NAMALWA (cell line): ENCODE measurements around the gene KCTD4.
"Not testable (repeated sequence)": the region's sequence is repeated elsewhere in the genome, so short reads cannot be mapped to it uniquely, and the experiment has no call there.

Experiments
- DNase-seq: peaks from one replicate; pipeline ENCODE4 v3.0.0-alpha.2; 2015; ENCODE audit warnings: low spot score

KCTD4 gene

DNA sequence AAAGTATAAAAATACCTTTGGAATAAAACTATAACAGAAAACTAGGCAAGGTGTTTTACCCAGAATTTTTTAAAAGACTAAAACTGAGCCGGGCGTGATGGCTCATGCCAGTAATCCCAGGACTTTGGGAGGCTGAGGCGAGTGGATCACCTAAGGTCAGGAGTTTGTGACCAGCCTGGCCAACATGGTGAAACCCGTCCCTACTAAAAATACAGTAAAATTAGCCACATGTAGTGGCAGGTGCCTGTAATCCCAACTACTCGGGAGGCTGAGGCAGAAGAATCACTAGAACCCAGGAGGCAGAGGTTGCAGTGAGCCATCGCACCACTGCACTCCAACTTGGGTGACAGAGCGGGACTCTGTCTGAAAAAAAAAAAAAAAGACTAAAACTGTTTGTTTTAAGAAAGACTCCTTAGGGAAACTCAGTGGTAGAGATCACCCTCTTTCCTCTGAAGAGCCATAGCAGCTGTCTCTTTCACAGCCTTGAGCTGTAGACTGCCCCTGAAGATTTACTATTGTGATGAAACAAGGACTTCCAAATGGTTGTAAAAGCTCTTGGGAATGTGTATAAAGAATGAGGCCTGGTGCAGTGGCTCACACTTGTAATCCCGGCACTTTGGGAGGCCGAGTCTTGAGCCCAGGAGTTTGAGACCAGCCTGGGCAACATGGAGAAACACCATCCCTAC, 14.7 kb upstream of the KCTD4 start:
- no peak for DNase-seq

DNA sequence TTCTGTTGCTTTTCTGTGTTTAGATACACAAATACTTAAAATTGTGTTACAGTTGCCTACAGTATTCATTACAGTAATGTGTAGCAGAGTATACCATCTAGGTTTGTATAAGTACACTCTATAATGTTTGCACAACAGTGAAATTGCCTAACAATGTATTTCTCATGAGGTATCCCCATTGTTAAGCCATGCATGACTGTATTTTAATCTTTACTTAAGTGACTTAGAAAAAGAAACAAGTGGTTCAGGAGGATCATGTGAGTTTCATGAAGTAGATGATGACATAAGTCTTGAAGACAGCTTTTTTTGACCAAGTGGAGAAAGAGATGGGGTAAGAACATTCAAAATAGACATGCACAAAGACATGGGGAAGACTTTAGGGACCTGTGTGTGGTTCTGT, 8.4 kb upstream of the KCTD4 start:
- no peak for DNase-seq

DNA sequence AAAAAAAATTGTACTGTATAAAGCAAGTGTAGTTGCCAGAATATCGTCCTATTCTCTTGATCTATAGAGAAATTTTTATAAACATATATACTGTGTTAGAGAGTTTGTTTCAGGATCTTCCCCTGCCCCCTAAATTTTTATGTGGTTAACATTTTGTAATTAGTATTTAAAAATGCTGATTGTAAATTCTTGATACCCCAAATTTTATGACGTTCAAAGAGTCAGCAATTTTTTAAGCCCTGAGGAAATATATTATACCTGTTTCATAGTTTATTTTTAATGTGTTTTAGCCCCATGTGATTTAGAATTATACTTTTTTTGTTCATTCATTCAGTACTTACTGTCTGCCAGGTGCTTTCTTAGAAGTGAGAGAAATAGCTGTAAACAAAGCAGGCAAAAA, 7.3 kb upstream of the KCTD4 start:
- no peak for DNase-seq

DNA sequence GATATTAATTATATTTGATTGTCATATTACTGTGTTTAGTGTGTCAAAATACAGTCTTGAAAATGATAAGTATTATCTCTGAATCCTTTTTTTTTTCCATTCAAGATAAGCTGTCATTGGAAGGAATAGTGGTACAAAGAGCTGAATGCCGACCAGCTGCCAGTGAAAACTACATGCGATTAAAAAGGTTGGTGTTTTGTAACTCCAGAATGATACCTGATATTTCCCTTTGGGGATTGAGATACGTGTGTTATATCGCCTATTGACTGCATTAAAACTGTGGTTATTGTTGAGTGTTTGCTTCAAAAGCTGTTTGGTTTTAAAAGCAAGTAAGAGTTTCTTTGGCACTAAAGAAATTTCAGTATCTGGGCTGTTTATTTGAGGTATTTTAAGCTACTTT, 6.5 kb upstream of the KCTD4 start:
- DNase-seq = no peak

DNA sequence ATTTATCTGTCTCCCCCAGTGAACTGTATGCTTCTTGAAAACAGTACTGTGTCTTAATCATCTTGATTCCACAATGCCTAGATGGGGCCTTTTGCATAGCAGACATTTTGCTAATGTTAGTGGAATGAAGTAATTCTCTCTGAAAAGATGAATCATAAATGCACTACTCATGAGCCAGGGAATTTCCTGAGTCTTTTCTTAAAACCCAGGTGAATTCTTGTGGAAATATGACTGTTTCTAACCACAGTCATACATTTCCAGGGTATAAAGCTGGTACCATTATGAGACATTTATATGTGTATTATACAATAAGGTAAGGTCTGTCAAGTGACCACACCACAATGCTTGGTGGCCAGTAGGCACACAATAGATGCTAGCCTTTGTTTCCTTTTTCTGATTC, 5.5 kb upstream of the KCTD4 start:
- no peak for DNase-seq

DNA sequence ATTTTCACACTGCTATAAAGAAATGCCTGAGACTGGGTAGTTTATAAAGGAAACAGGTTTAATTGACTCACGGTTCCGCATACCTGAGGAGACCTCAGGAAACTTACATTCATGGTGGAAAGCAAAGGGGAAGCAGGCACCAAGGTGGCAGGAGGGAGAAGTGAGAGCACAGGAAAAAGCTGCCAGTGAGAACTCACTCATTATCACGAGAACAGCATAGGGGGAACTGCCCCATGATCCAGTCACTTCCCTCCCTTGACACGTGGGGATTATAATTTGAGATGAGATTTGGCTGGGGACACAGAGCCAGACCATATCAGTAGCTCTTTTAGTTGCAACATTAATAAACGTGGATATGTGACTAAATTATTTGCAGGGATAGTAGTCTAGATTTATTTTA, 4.3 kb upstream of the KCTD4 start:
- DNase-seq = no peak

DNA sequence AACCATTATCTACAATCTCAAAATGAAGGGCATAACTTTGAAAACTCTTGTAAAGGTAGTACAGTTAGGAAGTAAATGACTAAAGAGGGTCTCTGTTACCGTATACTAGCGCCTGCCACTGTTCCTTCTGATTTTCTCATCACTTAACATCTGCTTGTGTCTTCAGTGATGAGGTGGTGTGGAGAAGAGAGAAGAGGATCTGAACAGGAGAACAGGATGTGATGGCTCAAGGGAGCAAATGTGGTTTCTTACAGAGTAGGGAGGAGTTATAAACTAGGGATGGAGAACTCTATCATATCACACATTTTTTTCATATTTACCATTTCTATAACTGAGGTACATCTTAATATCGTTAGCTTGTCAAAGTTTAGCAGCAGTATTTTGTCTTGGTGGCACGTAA, 1.1 kb downstream of the KCTD4 start:
- no peak for DNase-seq

DNA sequence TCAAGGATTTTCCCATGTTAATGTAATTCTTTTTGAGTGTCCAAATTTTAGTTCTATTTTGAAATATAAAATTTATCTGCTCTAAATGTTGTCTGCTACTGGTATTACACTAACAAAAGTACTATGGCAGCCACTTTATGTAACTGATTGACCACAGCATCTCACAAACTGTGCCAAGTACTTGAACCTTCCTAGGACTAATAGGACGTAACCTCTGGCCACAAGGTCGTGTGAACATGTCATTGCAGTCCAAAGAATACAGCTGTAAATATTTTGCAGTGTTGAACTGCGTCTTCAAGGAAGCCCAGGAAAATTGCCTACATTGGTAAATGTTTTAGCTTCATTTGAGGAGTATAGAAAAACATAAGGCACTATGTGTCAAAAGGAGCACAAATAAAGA, 1.9 kb downstream of the KCTD4 start:
- DNase-seq = no peak

DNA sequence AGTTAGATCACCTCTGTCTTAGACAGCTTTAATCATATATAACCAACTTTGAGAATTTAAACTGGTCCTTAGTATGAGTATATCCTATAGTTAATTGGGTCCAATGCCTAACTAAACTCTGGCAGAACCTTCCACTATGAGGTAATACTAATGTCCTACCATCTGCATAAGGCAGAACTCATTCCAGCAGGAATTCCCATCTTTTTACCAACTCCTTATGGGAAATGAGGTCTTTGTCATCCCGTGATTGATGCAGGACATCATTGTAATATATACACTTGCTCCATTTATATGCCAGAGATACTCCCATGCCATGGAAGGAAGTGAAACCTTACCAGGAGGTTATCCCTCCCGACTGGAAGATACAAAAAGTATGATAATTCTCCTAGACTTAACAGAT, 2.8 kb downstream of the KCTD4 start:
- no peak for DNase-seq

DNA sequence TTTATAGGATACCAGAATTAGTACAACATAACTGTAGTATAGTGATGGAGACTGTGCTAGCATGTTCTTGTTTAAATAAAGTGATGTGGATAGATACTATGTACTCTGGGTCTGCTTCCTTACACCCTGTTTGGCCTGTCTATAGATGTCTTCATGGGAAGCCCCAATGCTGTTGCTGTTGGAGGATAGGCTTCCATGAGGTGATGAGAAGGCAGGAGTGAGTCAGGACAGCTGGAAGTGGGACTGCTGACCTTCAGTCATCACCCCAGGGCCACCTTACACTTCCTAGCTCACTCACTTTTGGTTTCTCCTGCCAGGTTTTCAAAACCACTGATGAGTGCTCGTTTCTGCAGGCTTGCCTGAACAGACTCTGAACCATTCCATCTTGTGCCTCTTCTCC, 4.2 kb downstream of the KCTD4 start:
- DNase-seq = no peak

DNA sequence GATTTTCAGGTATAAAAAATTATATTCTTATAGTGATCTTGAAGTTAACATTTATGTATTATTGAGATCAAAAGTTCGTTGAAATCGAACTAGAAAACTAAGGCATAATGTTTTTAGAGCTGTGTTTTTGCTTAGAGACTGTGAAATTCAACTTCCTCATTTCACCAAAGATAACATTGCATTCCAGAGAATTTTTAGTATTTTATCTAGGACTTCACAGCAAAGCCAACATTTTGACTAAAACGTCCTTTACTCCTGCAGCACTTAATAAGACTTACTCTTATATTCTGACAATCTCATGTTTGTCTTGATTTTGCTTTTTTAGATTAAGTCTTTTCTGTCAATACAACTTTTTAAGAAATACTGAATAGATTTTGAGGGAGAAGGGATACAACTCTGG, 4.7 kb downstream of the KCTD4 start:
- DNase-seq = no peak

DNA sequence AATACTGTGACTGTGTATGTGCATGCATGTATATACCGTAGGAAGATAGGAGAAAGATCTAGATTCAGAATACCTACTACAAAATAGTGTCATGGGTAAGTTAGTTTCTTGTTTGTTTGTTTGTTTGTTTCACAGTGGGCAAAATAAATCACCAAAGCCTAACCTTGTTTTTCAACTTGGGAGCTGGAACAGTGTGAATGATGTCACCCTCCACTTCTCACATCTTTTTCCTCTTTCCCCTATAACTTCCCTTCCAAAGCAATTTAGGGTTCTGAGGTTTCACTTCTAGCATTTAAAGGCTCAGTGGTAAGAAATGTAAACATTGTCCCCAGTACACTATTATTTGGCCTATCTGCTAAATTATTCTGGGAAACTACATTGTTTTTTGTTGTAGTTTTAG, 5.4 kb downstream of the KCTD4 start:
- DNase-seq = no peak

DNA sequence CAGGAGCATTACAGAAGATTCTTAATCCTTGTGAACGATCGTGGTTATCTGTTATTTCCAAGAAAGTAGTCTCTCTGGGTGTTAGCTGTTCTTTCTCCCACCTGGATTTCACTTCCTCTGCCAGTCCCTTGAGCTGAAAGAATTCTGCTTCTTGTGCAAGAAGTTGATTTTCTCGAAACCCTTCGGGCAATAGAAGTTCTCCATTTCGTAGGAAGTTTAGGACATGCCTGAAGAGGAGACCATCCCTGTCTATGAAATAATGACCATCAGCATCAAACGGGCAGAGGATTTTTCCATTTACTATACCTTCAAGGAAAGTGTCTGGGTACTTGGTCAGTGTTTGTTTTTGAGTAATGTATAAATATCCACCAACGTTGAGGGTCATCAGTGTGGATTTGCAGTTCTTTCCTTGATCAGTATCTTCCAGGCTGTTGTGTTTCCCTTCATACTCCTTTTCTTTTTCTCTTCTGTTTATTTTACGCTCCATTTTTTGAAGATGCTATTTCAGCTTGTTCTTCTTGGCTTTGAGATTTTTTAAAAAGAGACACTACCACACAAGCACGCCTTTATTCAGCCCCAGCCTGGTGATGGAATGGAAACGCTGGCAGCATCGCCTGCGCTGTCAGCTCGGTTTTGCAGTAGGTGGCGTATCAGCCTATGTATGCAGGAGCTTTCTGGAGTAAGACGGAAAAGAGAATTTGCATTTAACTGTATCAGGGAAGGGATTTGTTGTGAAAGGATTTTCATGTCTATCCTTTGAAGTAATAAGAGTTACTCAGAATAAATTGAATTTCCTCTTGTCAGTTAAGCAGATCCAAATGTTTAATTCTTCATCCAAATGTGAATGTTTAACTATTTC, 6.5 kb downstream of the KCTD4 start:
- no peak for DNase-seq

DNA sequence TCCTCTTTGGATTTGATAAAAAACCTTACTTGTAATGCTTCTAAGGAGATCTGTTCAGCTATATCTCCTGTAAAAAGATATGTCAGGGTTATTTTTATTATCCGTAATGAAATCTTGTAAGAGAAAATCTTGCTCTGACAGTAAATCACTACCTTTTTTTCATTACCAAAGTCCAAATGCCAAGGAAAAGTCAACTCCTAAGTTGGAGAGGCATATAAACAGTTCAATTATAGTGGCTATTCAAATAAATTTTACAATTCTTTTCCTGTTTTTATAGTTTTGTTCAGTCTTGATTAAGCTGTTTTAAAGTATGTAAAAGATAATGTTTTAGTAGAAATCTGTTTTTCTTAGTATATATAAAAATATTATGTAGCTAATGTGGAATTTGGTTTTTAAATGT, 9.0 kb downstream of the KCTD4 start:
- no peak for DNase-seq

DNA sequence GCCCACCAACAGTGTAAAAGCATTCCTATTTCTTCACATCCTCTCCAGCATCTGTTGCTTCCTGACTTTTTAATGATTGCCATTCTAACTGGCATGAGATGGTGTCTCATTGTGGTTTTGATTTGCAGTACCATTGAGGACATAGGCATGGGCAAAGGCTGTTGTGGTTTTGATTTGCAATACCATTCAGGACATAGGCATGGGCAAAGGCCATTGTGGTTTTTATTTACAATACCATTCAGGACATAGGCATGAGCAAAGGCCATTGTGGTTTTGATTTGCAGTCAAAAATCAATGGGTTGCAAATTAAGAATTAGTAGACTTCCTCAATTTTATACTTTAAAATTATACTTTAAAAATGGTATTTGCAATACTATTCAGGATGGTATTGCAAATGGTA, 11.3 kb downstream of the KCTD4 start:
- DNase-seq = not testable (repeated sequence)

DNA sequence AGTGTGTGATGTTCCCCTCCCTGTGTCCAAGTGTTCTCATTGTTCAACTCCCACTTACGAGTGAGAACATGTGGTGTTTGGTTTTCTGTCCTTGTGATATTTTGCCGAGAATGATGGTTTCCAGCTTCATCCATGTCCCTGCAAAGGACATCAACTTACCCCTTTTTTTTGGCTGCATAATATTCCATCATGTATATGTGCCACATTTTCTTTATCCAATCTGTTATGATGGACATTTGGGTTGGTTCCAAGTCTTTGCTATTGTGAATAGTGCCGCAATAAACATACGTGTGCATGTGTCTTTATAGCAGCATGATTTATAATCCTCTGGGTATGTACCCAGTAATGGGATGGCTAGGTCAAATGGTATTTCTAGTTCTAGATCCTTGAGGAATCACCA, 11.8 kb downstream of the KCTD4 start:
- DNase-seq = not testable (repeated sequence)

DNA sequence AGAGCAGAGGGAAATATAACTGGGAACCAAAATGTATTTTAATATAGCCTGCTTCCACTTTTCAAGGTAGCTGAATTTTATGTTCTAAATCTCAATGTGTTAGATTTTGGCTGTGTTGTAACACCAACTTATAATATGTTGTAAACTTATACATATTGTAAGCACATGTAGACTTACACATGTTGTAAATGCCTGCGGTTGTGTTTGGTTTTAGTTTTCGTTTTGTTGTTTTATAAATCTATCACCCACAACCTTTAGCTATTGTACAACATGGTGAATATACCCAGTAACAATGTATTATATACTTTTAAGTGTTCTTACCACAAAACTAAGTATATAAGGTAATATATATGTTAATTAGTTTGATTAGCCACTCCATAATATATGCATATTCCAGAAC, 15.6 kb downstream of the KCTD4 start:
- DNase-seq = no peak

DNA sequence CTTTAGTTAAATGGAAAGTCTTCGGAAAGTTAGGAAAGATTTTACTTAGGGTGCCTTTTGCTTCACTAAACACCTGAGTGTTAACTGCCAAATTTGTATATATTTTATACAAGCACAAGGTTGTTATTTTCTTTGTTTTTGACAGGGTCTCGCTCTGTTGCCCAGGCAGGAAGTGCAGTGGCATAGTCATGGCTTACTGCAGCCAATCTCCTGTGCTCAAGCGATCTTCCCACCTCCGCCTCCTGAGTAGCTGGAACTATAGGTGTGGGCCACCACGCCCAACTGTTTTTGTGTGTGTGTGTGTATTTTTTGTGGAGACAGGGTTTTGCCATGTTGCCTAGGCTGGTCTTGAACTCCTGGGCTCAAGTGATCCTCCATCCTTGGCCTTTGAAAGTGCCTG, 16.2 kb downstream of the KCTD4 start:
- peak; percentile 42 for DNase-seq

DNA sequence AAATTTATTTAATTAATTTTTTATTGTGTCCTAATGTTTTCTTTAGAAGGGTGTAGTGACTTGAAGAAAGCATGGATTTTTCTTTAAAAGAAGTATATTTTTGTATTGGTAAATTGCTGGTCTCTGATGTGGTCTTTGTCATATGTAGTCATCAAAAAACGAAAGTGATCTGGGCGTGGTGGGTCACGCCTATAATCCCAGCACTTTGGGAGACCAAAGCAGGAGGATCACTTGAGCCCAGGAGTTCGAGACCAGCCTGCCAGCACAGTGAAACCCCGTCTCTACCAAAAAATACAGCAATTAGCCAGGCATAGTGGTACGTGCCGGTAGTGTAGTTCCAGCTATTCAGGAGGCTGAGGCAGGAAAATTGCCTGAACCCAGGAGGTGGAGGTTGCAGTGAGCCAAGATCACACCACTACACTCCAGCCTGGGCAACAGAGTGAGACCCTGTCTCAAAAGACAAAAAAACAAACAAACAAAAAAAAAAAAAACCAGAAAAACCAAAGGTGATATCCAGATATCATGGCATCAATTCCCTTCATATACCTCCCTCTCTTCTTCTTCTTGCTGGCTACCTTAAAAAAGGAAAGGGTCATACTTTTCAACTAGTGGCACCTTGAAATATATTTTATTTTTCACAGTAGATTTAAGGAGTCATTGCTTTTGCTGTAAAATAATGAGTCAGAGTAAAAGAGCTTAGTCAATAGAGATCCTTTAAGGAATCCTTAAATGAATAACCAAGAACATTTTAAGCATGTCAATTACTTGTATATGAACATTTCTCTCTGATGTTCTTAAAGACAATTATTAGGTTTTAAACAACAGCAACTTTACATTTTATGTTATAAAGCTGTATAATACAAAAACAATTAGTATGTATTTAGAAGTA, 19.9 kb downstream of the KCTD4 start:
- DNase-seq = no peak

DNA sequence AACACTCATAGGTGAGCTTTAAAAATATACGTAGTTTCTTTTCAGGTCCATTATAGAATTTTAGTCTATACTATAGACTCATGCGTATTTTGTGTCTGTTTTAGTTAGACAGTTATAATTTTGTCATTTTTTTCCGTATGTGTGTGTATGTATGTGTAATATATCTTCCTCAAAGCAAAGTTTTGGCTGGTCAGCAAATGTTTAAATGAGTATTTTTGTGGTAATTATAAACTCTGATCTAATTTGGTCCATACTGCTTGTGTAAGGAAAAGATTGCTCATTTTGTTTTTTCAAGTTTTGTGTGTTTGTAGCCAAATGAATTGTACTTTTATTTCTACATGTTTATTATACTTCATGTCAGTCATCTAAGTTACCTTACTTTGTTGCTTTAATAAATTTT, 20.5 kb downstream of the KCTD4 start:
- no peak for DNase-seq

DNA sequence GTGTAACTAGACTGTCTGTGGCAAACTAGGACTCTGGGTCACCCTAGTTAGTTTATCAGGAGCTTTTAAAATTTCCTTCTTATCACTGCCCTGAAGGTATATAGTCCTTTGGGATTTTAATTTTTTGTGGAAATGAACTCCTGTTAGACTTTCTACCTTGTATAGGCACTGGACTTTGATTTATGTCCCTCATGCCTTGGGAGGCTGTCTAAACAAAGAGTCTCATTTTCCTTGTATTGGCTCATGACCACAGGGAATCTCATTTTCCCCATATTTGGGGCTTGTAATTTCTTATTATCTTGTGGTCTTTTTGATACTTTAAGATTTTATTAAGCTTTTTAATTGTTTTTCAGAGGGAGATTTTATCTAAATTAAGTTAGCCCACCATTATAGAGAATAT, 21.4 kb downstream of the KCTD4 start:
- DNase-seq = no peak

DNA sequence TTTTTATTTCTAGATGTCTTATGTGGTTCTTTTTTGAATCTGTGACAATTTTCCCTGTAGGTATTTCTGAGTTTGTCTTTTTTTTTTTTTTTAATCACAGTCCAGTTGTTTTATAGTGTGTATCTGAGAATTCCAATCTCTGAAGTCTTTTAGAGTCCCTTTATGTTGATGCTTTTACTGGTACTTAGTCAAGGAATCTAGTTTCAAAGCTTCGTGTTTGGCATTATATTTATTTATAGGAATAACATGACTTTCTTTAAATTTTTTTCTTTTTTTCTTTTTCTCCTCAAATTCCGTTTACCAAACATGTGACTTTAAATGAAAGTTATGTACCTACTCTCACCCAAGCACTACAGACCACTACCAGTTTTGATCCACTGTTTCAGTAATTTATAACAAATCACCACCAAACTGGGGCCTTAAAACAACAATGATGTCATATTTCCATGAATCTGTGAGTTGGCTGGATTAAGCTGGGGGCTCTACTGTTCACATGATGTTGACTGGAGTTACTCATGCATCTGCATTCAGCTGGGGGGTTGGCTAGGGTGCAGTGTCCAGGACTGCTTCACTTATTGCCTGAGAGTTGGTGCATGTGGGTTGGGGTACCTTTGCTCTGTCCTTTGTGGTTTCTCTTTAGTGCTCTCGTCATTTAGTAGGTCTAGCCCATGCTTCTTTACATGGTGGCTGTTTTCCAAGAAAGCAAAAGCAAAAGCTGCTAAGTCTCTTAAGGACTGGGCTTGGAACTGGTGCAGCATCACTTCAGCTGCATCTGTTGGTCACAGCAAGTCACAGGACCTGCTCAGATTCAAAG, 22.3 kb downstream of the KCTD4 start:
- no peak for DNase-seq
